ENCODE data around the gene FCSK.

FCSK gene

DNA sequence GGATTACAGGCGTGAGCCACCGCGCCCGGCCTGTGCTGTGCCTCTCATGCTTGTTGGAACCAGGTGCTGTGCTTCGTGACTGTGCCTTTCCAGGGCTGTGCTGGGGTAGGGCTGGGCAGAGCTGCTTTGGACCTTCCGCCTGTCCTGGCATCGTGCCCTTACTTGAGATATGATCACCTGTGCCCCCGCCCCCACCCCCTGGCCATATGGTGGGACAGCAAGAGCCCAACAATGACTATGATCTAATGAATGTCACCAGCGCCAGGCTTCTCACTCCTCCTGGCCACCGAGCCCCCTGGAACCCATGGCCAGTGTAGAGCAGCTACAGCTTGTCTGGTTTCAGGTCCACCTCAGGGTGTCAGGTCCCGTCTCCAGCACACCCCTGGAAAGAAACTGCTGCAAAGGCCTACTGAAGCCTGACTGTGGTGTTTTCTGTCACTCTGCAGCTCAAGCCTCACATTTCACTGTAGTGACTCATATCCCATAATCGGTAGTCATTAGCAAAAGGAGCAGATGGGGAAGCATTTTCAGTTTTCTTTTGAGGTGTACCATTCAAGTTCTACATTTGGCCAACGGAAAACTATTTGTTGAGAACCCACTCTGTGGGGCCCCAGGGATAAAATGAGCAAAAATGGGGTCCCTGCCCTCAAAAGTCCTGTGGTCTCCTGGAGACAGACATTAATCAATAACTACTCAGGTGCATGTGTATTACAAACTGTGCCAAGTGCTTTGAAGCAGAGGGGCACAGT is 22.1 kb downstream of the FCSK start:
- DNase-seq (ENCODE audit: low read depth in 2 of 2, low spot score in 1 of 2), result no peak

DNA sequence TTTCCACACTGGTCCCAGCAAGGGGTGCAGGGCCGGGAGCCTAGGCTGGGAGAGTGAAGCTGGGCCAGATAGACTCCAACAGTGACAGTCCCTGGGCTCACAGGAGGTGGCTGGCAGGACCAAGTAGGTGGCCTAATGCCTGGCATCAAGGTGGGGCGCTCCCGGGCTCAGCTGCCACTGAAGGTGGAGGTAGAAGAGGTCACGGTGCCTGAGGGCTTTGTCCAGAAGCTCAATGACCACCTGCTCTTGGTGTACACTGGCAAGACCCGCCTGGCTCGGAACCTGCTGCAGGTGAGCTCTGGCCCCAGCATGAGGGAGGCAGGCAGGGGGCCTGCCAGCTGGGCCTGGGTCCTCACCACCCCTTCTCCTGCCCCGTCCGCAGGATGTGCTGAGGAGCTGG is 23.8 kb downstream of the FCSK start:
- DNase-seq (ENCODE audit: low read depth in 2 of 2, low spot score in 1 of 2), result no peak

DNA sequence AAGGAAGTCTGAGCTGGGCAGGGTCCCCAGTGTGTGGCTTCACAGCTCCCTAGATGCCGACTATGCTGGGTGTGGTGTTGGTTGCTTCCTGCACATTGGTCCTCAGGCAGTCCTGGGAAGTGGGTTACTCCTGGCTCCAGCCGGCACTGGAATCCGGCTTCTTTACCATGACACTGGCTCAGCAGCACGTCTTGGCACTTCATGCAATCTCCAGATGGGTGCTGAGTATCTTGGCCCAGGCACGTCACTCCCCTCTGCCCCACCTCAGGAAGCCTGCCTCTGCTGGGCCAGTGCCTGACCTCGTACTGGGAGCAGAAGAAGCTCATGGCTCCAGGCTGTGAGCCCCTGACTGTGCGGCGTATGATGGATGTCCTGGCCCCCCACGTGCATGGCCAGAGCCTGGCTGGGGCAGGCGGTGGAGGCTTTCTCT is 24.5 kb downstream of the FCSK start:
- no peak for DNase-seq (ENCODE audit: low read depth in 2 of 2, low spot score in 1 of 2)

DNA sequence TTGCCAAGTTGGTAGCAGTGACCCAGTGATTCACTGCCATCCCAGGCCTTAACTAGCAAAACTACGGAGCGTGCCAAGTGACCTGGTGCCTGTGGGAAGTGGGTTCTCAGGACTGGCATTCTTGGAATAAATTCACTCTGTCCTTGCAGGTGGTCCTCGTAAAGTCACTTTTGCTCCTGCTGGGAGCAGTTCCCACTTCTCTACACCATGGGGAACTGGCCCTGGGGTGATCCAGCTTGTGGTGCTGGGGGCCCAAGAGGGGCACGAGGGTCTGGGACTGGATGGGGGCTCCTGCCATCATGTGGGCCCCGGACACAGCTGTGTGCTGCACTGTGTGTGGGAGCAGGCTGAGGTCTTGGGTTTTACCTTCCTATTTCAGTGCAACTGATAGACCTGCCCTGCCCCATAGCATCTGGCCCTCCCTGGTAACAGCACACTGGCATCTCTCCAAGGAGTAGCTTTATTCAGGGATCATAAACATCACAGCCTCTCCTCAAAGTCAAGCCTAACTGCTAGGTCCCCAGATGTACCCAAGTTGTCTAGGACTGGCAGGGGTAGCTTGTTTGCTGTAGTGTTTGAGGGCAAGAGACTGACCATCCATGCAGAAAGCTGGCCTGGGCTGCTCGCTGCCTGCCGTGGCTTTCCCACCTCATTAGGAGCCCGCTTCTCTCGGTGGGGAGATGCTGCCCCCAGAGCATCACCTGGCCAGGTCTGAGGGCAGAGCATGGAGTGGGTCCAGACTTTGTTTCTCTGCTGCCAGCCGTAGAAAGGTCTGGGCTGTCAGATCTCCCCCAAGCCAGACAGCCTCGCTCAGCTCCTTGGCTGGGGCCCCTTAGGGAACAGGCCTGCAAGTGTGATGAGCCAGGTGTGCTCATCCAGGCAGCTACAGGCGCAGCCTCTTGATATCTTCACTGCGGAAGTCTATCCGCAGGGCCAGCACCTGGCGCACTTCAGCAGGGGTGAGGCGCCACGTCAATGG is 26.0 kb downstream of the FCSK start:
- no peak for DNase-seq (ENCODE audit: low read depth in 2 of 2, low spot score in 1 of 2)

DNA sequence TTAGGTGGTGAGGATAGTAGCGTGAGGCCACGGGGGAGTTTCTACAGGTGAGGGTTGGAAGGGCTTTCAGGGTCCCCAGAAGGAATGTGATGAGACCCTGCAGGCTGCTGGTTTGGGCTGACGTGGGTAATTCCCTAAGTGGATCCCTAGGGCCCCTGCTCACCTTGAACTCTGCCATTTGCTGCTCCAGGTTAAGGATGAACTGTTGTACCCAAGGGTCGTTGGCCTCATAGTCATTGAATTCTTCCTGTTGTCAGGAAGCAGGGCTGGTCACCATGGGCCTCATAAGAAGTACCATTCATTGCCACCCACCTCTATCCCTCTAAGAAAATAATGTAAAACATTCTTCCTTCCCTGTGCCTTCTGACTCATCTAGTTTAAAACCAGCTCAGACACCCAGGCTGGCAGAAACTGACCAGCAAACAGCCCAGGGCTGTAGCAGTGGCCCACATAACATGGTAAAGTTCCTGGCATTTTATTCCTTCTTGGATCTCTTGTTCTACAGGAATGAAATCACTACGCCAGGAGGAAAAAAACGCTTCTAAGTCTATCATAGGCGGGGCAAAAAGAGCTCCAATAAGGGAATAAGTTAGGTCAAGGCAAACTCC is 27.6 kb downstream of the FCSK start:
- DNase-seq (ENCODE audit: low read depth in 2 of 2, low spot score in 1 of 2), result no peak

DNA sequence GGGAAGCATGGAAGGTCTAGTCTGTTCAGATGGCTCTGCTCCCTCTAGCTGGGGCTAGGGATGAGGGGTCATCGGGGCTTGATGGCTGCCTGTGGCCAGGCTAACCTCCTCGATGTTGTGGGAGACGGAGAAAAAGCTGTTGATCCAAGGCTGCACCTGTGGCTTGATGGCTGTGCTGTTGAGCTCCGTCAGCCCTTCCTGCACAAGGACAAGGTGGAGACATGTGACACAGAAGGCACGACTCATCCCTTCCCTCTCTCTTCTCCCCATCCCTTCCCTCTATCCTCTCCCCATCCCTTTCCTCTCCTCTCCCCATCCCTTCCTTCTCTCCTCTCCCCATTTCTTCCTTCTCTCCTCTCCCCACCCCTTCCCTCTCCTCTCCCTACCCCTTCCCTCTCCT is 28.2 kb downstream of the FCSK start:
- DNase-seq (ENCODE audit: low read depth in 2 of 2, low spot score in 1 of 2), result no peak

DNA sequence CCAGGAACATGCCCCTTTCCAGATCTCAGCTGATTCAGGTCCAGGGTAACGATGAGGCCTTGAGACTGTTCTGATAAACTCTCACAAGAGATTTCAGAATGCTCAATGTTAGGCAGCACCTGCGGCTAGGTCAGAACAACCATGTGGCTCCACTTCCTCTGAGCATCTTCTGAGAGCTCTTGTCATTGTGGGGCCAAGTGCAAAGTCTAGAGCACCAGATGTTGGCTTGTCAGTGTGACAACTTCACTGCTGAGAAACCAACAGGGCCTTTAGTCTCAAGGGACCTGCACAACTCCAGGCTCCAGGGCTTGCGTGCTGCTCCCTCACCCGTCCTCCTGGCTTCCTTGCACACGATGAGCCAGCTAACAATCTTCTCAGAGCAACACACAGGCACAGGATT is 29.0 kb downstream of the FCSK start:
- no peak for DNase-seq (ENCODE audit: low read depth in 2 of 2, low spot score in 1 of 2)

DNA sequence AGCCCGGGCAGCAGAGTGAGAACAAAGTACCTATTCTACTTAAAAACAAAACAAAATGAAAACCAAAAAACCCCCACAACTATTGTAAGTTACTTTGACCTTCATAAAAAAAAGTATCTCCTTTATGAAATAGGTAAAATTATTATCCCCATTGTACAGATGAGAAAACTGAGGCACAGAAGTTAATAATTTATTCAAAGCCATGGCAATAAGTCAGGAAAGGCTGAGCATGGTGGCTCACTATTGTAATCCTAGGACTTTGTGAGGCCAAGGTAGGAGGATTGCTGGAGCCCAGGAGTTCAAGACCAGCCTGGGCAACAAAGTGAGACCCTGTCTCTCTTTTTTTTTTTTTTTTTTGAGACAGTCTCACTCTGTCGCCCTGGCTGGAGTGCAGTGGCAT is 30.5 kb downstream of the FCSK start:
- DNase-seq (ENCODE audit: low read depth in 2 of 2, low spot score in 1 of 2), result no peak

DNA sequence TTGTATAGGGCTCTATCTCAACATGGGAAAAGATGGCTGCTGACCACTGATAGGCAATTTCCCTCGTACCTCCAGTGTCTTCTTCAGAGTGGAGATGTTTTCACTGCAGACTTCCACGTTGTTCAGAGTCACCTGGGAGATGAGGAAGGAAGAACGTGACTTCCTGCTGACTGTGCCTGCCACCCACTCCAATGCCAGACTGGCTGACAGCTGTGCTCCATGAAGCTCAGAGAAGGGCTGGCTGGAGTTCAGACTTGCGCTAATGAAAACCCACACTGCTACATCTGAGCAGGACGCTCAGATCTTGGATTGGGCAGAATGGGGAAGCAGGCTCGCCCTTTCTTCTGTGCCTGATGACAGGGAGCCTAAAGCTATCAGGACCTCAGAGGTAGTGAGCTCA is 35.9 kb downstream of the FCSK start:
- no peak for DNase-seq (ENCODE audit: low read depth in 2 of 2, low spot score in 1 of 2)

DNA sequence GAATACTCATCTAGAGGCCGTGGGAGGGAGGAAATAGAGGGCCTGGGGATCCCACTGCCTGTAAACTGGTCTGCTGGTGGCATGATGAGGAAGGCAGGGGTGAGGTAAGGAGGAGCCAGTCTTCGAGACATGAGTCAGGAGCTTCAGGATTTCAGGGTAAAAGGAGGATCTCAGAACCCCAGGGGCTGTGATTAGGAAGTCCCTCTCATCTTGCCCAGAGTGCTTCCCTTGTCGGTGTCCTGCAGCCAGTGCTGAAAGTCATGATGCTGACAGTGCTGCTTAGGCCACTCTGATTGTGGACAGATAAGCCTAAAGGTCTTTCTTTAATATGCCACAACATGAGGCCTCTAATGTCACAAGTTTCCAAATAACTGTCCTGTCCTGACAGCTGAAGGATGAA is 39.4 kb downstream of the FCSK start:
- no peak for DNase-seq (ENCODE audit: low read depth in 2 of 2, low spot score in 1 of 2)

DNA sequence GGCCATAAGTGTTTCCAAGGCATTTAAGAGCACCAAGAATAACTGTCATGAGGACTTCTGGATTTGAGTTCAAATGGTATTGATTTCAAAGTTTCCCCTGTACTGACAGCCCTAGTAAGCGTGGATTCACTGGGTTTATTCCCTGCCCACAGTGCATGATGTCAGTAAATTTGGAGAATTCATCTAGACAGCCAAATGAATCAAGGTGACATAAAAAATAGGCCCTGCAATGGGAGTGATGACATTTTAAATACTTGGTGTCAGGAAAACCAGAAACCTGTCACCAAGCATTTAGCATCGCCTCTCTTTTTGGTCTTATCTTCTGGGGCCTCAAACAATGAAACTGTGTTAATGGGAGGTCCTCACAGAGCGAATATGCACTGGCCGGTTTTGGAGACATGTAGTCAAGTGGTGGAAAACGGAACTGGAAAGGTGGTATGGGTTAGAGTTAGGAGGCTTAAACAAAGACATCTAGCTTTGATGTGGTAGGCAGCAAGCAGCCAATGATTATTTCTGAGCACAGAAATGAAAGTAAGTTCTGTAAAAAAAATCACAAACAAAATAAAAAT is 39.9 kb downstream of the FCSK start:
- no peak for DNase-seq (ENCODE audit: low read depth in 2 of 2, low spot score in 1 of 2)

DNA sequence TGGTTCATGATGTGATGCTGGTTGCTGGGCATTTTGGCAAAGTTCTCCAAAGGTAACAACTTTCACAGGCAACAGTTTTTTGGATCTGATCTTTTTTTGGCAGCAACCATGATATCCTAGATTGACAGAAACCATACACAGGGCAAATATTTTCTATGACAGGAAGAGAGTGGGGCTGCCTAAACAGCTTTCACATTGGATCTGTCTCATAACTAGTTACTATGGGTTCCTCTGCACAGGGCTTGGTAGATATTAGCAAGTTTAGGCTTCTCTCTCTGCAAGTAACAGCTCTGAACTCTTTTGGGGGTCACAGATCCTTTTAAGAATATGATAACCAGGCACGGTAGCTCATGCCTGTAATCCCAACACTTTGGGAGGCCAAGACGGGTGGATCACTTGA is 40.4 kb downstream of the FCSK start:
- DNase-seq (ENCODE audit: low read depth in 2 of 2, low spot score in 1 of 2), result no peak

DNA sequence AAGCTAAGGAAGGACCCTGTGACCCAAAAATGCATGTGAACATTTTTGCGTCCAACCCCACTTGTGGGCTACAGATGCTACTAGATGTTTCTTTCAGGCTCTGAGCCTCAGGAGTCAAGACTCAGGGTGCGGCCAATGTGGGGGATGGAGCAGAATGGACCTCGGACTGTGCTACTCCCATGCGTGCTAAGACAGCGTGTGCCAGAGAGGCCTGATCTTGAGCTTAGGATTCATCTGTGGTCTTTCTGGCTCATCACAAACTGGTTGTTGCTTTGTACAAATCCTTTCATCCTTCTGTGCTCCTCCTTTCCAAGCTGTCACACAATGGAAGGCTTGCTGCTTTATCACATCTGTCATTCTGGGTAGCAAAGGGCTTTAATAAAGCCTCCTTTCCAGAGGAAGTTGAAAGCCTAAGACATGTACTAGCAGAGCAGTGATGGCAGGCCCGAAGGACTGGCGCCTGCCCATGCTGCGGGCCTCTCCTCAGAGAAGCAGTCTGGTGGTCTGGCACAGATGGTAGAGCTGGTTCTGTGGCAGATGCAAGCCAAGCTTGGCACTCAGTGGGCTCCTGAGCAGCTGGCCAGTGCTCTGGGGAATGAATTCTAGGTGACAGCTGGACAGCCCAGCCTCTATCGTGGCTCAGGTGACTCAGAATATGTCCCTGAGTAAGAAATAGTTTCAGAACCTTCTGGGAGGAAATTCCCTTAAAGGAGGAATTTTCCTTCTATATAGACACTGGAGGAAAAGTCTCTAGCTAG is 41.2 kb downstream of the FCSK start:
- no peak for DNase-seq (ENCODE audit: low read depth in 2 of 2, low spot score in 1 of 2)

DNA sequence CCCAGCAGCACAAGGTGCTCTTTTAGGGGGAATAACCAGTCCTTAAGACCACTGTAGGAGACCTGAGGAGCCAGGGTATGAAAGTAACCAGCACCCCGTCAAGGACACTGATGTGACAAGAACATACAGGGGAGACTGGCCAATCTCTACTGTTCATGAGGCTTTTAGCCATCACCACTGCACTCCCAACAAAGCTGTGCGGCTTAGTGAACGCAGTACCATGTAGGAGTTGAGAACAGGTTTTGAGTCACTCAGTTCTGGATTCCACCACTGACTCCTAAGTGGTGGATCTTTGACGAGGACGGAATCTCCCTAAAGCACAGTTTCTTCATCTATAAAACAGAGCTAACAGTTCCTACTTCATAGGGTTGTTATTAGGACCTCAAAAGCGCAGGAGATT is 42.1 kb downstream of the FCSK start:
- no peak for DNase-seq (ENCODE audit: low read depth in 2 of 2, low spot score in 1 of 2)

DNA sequence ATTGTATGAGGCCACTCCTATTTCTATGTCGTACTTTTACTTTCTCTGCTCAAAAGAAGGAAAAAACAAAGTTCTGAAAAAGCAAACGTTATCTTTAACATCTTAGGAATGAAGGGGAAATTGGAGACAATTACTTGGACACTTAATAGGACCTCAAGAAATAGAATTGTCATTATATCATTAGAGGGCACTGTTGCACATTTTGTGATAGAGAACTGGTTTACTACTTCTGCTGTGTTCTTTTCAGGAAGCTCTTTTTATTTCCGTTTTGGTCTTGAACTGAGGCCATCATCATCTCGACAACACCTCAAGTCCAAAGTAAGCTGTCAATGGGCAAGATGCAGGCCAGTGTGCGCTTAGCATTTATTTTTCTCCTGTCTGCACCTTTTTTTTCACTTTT is 54.4 kb downstream of the FCSK start:
- no peak for DNase-seq (ENCODE audit: low read depth in 2 of 2, low spot score in 1 of 2)

DNA sequence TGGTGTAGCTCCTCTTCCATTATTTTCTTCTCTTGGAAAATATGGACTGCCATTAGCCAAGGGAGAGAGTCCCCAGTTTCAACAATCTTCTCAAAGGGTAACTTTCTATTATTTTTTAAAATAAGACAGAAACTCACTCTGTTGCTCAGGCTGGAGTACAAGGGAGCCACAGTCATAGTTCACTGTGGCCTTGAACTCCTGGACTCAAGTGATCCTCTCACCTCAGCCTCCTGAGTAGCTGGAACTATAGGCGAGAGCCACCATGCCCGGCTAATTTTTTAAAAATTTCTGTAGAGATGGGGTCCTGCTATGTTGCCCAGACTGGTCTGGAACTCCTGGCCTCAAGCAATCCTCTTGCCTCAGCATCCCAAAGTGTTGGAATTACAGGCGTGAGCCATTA is 55.8 kb downstream of the FCSK start:
- DNase-seq (ENCODE audit: low read depth in 2 of 2, low spot score in 1 of 2), result no peak

DNA sequence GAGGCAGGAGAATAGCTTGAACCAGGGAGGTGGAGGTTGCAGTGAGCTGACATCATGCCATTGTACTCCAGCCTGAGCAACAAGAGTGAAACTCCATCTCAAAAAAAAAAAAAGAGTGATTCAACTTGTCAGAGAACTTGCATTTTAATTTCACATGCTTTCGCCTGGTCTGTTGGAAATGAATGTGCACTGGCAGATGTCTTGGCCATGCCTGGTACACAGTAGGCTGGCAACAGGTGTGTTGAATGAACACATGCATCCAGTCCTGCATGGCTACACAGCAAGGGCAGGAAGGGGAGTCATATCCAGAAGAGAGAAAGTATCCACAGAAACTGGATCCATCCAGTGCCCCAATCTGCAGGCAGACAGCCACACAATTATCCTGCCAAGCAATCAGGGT is 57.4 kb downstream of the FCSK start:
- DNase-seq (ENCODE audit: low read depth in 2 of 2, low spot score in 1 of 2), result no peak

DNA sequence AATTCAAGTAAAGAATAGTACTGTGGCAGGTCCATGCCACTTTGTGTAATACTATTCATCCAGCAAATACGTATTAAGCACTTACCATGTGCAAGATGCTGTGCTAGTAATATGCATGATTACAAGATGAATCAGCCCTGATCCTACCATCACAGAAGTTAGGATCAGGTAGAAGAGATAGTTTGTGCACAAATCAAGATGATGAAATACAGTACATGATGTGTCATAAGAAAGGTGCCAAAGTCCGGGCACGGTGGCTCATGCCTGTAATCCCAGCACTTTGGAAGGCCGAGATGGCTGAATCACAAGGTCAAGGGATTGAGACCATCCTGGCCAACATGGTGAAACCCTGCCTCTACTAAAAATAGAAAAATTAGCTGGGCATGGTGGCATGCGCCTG is 58.1 kb downstream of the FCSK start:
- no peak for DNase-seq (ENCODE audit: low read depth in 2 of 2, low spot score in 1 of 2)

DNA sequence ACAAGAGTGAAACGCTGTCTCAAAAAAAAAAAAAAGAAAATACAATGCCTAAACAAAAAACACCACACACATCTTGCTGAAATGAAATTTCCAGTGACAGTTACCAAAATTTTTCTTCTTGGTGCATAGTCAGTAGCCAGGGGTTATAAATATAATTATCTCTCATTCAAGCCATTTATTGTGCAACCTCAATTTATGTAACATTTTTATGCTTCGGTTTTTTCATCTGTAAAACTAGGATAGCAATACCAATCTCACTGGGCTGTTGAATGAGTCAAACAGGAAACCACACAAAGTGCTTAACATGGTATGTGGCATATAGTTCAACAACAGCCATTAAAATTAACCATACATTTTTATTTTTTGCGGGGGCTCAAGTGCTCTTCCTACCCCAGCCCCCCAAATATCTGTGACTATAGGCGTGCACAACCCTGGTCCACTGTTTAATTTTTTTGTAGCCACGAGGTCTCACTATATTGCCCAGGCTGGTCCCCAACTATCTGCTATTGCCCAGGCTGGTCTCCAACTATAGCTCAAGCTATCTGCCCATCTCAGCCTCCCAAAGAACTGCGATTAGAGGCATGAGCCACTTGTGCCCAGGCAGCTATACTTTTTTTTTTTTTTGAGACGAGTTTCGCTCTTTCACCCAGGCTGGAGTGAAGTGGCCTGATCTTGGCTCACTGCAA is 66.4 kb downstream of the FCSK start:
- DNase-seq (ENCODE audit: low read depth in 2 of 2, low spot score in 1 of 2), result no peak
